NCI-H2081 treated with DMSO at 0.1 percent for 48 hours (cell line): ENCODE data around the gene ZNF138.
"Not testable (repeated sequence)": the region's sequence is repeated elsewhere in the genome, so short reads cannot be mapped to it uniquely, and the experiment has no call there.

Experiments
- DNase-seq: peaks from one replicate; lab custom pipeline; 2025; lab: John Stamatoyannopoulos, UW

ZNF138 gene

DNA sequence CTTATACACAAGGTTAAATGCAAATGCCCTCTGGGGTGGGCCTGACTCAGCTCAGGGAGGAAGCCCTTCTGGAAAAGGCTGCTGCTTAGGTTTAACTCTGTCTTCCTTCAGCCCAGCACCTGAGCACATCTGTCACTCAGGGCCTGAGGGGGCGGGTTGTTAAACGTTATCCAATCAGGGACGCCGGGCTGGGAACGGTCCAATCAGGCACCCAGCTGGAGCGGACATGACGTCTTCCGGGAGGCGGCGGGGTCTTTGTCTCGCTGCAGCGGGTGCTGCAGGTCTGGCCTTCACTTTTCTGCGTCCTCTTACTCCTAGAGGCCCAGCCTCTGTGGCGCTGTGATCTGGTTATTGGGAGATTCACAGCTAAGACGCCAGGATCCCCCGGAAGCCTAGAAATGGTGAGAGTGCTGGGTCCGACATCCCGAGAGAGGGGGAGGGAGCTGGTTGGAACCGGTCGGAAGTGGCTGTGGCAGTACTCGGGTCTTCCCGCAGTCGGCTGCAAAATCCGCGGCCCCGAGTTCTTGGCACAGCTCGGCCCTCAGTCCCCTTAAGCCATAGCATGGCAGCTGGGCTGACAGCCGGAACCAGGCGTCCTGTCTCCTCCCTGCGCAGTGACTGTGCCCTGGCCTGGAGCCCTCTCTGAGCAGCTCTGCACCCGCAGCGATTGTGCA lies at the start of gene ZNF138:
Gene ZNF138, plus strand, starts transcription at position 258 of the 674 bp plus-strand sequence. Its CDS starts 141 bp downstream, at position 399.
- DNase-seq = peak; percentile 91

GRCh38 chr7:64744680-64745079 lies 49.5 kb upstream of the ZNF138 start:
- DNase-seq = no peak

- no peak for DNase-seq
Observed at GRCh38 chr7:64747802-64748201, 46.4 kb upstream of the ZNF138 start.

GRCh38 chr7:64753032-64753431 lies 41.2 kb upstream of the ZNF138 start:
- DNase-seq = no peak

DNA sequence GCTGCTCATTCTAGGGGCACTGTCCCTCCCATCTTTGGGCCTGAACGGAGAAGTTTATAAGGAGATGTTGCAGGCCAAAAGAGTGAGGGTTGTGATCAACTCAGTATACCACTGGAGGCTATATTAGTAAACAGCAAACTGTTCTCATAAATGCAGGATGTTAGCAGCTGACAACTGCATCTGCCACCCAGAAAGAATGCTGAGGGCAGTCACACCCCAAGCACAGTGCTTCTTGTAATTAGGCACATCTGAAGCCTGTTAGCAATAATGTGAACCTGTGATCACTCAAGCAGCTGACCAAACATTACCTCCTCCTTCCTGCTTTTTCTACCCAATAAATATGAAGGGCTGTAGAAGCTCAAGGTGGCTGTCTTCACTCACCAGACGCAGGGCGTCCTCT lies 38.4 kb upstream of the ZNF138 start:
- no peak for DNase-seq

- DNase-seq = no peak
Observed at GRCh38 chr7:64758151-64758550, 36.1 kb upstream of the ZNF138 start.

DNA sequence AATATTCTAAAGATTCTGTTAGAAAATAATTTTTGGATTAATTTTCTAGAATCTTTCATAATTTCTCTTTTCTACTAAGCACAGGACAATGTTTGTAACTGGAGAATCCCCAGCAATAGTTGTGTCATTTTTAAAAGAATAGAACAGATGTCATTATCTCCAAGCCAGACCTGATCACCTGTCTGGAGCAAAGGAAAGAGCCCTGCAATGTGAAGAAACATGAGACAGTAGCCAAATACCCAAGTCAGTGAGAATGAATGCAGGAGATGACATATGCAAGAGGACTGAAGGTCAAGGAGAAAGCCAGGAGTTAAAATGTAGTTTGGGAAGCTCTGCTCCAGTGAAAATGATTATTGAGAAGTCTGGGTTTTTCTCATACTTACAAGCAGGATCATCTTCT lies 25.4 kb upstream of the ZNF138 start:
- DNase-seq = no peak

GRCh38 chr7:64774204-64774842 lies 19.9 kb upstream of the ZNF138 start:
- no peak for DNase-seq

DNA sequence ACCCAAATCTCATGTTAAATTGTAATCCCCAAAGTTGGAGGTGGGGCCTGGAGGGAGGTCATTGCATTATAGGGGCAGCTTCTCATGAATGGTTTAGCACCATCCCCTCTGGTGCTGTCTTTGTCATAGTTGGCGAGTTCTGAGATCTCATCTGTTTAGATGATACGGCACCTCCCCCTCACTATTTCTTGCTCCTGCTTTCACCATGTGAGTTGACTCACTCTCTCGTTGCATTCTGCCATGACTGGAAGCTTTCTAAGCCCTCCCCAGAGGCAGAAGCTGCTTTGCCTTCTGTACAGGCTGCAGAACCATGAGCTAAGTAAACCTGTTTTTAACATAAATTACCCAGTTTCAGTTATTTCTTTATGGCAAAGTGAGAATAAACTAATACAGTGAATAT lies 18.9 kb upstream of the ZNF138 start:
- DNase-seq = no peak

DNA sequence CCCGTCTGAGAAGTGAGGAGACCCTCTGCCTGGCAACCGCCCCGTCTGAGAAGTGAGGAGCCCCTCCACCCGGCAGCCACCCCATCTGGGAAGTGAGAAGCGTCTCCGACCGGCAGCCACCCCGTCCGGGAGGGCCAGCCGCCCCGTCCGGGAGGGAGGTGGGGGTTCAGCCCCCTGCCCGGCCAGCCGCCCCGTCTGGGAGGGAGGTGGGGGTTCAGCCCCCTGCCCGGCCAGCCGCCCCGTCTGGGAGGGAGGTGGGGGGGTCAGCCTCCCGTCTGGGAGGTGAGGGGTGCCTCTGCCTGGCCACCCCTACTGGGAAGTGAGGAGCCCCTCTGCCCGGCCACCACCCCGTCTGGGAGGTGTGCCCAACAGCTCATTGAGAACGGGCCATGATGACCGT lies 9.4 kb upstream of the ZNF138 start:
- not testable (repeated sequence) for DNase-seq

GRCh38 chr7:64787295-64787694 lies 6.9 kb upstream of the ZNF138 start:
- no peak for DNase-seq

- not testable (repeated sequence) for DNase-seq
Observed at GRCh38 chr7:64789241-64789640, 5.0 kb upstream of the ZNF138 start.

GRCh38 chr7:64793106-64793755 lies 997 bp upstream of the ZNF138 start:
- DNase-seq = no peak

- DNase-seq = no peak
Observed at GRCh38 chr7:64795176-64795575, 948 bp downstream of the ZNF138 start.

- DNase-seq = not testable (repeated sequence)
Observed at GRCh38 chr7:64799169-64799568, 4.9 kb downstream of the ZNF138 start.

DNA sequence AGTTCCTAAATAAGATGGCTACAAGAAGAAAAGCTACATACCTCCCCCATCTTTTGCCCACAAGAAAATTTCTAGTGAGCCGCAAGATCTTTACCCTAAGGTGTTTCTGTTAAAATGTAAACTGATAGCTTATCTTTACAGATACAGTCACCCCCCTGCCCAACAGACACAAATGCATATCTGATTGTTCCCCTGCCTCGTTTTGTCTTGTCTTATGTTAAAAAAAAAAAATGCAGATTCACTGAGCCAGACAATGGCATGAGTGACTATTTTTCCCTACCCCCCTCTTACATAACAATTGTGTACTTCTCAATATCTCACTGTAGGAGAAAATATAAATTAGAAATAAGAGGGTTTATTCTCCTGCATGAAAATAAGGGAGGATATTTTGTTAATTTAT lies 8.5 kb downstream of the ZNF138 start:
- no peak for DNase-seq

DNA sequence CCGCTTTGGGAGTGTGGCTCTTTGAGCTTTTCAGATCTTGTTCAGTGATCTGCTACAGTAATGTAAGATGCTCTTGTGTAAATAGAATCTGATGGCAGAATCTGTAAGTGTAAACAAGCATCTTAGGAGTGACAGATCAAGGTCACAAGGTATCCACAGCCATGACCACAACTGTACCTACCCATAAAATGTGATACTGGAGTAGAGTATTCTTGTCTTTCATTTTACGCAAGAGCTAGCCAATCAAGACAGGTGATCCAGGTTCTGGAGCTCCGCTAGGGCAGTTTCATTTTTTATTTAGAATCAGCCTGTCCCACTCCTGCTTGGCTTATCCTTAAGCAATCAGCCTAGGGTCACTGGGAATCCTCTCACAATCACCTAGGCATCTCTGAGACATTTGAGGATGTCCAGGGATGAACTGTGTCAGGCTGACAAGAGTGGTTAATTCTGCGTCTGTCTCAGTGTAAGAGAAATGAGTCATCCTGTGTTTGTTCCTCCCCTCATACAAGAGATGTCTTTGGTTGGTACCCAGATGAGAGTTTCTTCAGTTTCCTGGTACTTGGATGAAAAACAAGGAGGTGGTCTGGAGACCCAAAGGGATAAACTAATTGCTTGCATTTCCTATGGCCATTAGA lies 13.6 kb downstream of the ZNF138 start:
- DNase-seq = no peak

GRCh38 chr7:64811767-64812166 lies 17.5 kb downstream of the ZNF138 start:
- DNase-seq = no peak

DNA sequence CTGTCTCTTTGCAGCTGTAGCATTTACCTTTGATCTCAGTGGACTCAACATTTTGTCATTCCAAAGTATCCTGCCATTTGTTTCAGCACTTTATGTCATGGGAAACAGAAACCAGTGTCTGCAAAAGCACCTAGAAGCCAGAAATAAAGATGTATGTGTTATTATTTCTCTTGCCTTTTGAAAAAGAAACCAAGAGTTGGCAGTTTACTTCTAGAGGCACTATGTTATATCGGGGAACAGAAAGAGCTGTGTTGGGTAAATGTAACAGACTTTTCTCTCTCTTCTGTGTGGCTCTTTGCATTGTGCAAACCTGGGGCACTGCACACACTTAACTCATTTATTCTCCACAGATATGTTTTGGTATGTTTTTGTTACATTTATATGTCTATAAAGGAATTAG lies 36.7 kb downstream of the ZNF138 start:
- DNase-seq = no peak

DNA sequence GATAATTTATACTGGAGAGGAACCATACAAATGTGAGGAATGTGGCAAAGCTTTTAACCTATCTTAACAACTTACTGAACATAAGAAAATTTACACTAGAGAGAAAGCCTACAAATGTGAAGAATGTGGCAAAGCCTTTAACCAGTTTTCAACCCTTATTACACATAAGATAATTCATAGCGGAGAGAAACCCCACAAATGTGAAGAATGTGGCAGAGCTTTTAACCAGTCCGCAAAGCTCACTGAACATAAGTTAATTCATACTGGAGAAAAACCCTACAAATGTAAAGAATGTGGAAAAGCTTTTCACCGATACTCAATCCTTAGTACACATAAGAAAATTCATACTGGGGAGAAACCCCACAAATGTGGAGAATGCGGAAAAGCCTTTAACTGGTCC lies 37.9 kb downstream of the ZNF138 start:
- DNase-seq = no peak

DNA sequence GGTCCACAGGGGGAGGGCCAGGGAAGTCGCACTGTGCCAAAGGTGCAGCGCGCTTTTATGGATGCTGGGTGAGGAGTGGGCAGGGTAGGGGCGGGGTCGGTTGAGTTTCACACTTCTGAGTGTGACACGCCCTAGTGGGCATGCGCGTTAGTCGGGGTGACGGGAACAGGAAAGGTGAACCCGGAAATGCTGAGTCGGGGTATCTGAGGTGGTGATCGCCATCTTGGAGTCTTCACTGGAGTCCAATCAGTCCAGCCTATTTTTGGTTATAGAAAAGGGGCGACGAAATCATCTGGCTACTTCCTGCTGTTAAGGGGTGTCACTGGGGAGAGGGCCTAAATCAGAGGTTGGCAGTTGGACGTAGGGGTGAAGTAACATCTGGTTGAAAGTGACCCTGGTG lies 40.8 kb downstream of the ZNF138 start:
- no peak for DNase-seq

GRCh38 chr7:64835856-64836255 lies 41.6 kb downstream of the ZNF138 start:
- not testable (repeated sequence) for DNase-seq

DNA sequence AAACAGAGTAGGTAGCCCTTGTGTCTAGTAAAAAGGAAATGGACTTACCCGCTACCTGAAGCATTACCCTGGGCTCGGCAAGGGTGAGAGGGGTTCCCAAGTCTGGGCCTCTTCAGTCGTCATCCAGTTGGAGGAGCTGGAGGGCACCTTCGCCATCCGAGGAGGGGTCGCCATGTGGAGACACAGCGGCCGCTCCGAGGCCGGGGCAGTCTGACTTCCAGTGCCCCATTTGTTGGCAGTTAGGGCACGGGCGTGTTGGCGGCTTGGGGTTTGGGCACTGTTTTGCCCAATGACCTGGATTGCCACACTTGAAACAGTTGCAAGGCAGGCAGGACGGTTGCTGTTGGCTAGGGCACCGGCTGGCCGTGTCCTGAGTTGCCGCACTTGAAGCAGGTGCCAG lies 43.8 kb downstream of the ZNF138 start:
- not testable (repeated sequence) for DNase-seq
